SK-N-SH (cell line): Measurements from ENCODE around the gene PARVB. TPM values are rescaled to one million over a fixed set of nuclear protein-coding genes. Genes with fewer than 3 reads are reported as not detected.

Experiments
- CTCF ChIA-PET: fragments of 300-600, 350-600 bp; formaldehyde crosslinking; extraction: SDS; loops from one replicate; lab custom pipeline; 2021; lab: Yijun Ruan, JAX
- POLR2A ChIA-PET: fragments of 350-600 bp; sonication (Branson Sonifier 250); formaldehyde crosslinking; extraction: SDS; loops from one replicate; lab custom pipeline; 2020; ENCODE audit warnings: antibody characterized with exemption, inconsistent platforms; lab: Yijun Ruan, JAX
- DNase-seq: peaks from one replicate; pipeline ENCODE4 v3.0.0; 2012
- H2AFZ ChIP-seq: fragments of 200-600 bp; sonication (generic); 2 replicates; pipeline ENCODE4 v1.8.1; 2016; ENCODE audit warnings: antibody characterized with exemption, mild to moderate bottlenecking, low read depth
- H3F3A ChIP-seq: fragments of 200-600 bp; sonication (generic); replicated peaks from 2 replicates; pipeline ENCODE3; 2016; ENCODE audit warnings: antibody characterized with exemption, mild to moderate bottlenecking; ENCODE audit not compliant: insufficient read depth
- H3K27ac ChIP-seq, 2 experiments: fragments of 200-500 bp in 1 of 2; fragments of 200-600 bp in 1 of 2; sonication (Bioruptor generic) in 1 of 2; sonication (generic), shearing (Covaris generic) in 1 of 2; 2 replicates each; pipeline versions ENCODE4 v1.5.1 to v1.6.1; 2014 to 2016; ENCODE audit warnings: low read depth in 2 of 2, inconsistent platforms in 1 of 2, low read length in 1 of 2, mild to moderate bottlenecking in 1 of 2, mixed read lengths in 1 of 2
- H3K27me3 ChIP-seq: fragments of 200-600 bp; sonication (generic), shearing (Covaris generic); 2 replicates; pipeline ENCODE4 v1.6.1; 2016; ENCODE audit warnings: mixed run types; ENCODE audit not compliant: insufficient read depth
- H3K36me3 ChIP-seq, 2 experiments: fragments of 200-500 bp in 1 of 2; fragments of 200-600 bp in 1 of 2; sonication (Bioruptor generic) in 1 of 2; sonication (generic) in 1 of 2; replicated peaks in 1 of 2; 2 replicates each; pipeline versions ENCODE3 to v1.5.1; 2014 to 2016; ENCODE audit warnings: low read length in 1 of 2, mild to moderate bottlenecking in 1 of 2; ENCODE audit not compliant: insufficient read depth in 2 of 2, control insufficient read depth in 1 of 2
- H3K4me1 ChIP-seq, 2 experiments: fragments of 200-500 bp in 1 of 2; fragments of 200-600 bp in 1 of 2; sonication (Bioruptor generic) in 1 of 2; sonication (generic), shearing (Covaris generic) in 1 of 2; 2 replicates each; pipeline versions ENCODE4 v1.5.1 to v1.6.1; 2014 to 2016; ENCODE audit warnings: low read depth in 1 of 2, low read length in 1 of 2, mixed run types in 1 of 2; ENCODE audit not compliant: insufficient read depth in 2 of 2, control insufficient read depth in 1 of 2
- H3K4me2 ChIP-seq: fragments of 200-600 bp; sonication (generic), shearing (Covaris generic); 2 replicates; pipeline ENCODE4 v1.6.1; 2017; ENCODE audit warnings: mixed run types
- H3K4me3 ChIP-seq, 2 experiments: fragments of 200-500 bp in 1 of 2; fragments of 200-600 bp in 1 of 2; sonication (Bioruptor generic) in 1 of 2; sonication (generic), shearing (Covaris generic) in 1 of 2; 2 replicates each; pipeline versions ENCODE4 v1.5.1 to v1.8.1; 2014 to 2016; ENCODE audit warnings: low read depth in 2 of 2, inconsistent platforms in 1 of 2, low read length in 1 of 2, mild to moderate bottlenecking in 1 of 2, mixed read lengths in 1 of 2, moderate library complexity in 1 of 2
- H3K79me2 ChIP-seq: fragments of 200-600 bp; sonication (generic); 2 replicates; pipeline ENCODE4 v1.8.1; 2017; ENCODE audit warnings: mild to moderate bottlenecking; ENCODE audit not compliant: insufficient read depth
- H3K9ac ChIP-seq: fragments of 200-600 bp; sonication (generic); 2 replicates; pipeline ENCODE4 v1.6.1; 2017; ENCODE audit warnings: mixed run types
- H3K9me2 ChIP-seq: fragments of 200-600 bp; sonication (generic); 2 replicates; pipeline ENCODE4 v1.6.1; 2017; ENCODE audit warnings: mixed run types
- H3K9me3 ChIP-seq: fragments of 200-600 bp; sonication (generic); 2 replicates; pipeline ENCODE4 v1.6.1; 2017; ENCODE audit warnings: mixed run types, mild to moderate bottlenecking, moderate library complexity
- H4K20me1 ChIP-seq: fragments of 200-600 bp; sonication (generic); 2 replicates; pipeline ENCODE4 v1.6.1; 2017; ENCODE audit warnings: mild to moderate bottlenecking, mixed run types; ENCODE audit not compliant: insufficient read depth
- ELF1 ChIP-seq: IDR thresholded peaks from 2 replicates; pipeline ENCODE4 v1.4.0; 2012
- EZH2phosphoT487 ChIP-seq: fragments of 200-600 bp; sonication (generic); IDR thresholded peaks from 2 replicates; pipeline ENCODE4 v1.6.1; 2017; ENCODE audit warnings: low read depth, mixed run types, mild to moderate bottlenecking, antibody characterized with exemption, moderate library complexity, borderline replicate concordance
- GATA2 ChIP-seq: sonication (generic); formaldehyde crosslinking; IDR thresholded peaks from 2 replicates; pipeline ENCODE4 v1.5.0; 2020; ENCODE audit warnings: mild to moderate bottlenecking, missing genetic modification reagents
- JUND ChIP-seq: IDR thresholded peaks from 2 replicates; pipeline ENCODE4 v1.4.0; 2012
- MAX ChIP-seq: IDR thresholded peaks from 2 replicates; pipeline ENCODE4 v1.4.0; 2012; ENCODE audit warnings: low read depth
- NFIC ChIP-seq: IDR thresholded peaks from 2 replicates; pipeline ENCODE4 v1.4.0; 2012; ENCODE audit warnings: borderline replicate concordance
- NRF1 ChIP-seq: IDR thresholded peaks from 2 replicates; pipeline ENCODE4 v1.6.1; 2012; ENCODE audit warnings: low read depth, mild to moderate bottlenecking, low read length
- PBX3 ChIP-seq: IDR thresholded peaks from 2 replicates; pipeline ENCODE4; 2012
- POLR2AphosphoS5 ChIP-seq: IDR thresholded peaks from 2 replicates; pipeline ENCODE4 v1.6.1; 2012; ENCODE audit warnings: low read depth, low read length
- RCOR1 ChIP-seq: fragments of 150-350 bp; IDR thresholded peaks from 2 replicates; pipeline ENCODE4 v1.6.1; 2017; ENCODE audit warnings: antibody characterized with exemption, low read length
- REST ChIP-seq: IDR thresholded peaks from 2 replicates; pipeline ENCODE4 v1.6.1; 2012; ENCODE audit warnings: mild to moderate bottlenecking, low read depth, low read length, moderate library complexity
- RFX5 ChIP-seq: IDR thresholded peaks from 2 replicates; pipeline ENCODE4 v1.6.1; 2012; ENCODE audit warnings: mild to moderate bottlenecking, improper control_type of control experiment, low read length
- USF2 ChIP-seq: fragments of 150-350 bp; IDR thresholded peaks from 2 replicates; pipeline ENCODE4 v1.6.1; 2017; ENCODE audit warnings: antibody characterized with exemption, low read length, low read depth, borderline replicate concordance
- YY1 ChIP-seq: IDR thresholded peaks from 2 replicates; pipeline ENCODE4 v1.4.0; 2012; ENCODE audit warnings: low read depth, mild to moderate bottlenecking
- WGBS: methylation state at CpG from one replicate; pipeline ENCODE4 v1.1.6; 2017; ENCODE audit warnings: low lambda C conversion rate; 5-methylcytosine and 5-hydroxymethylcytosine counted together
- polyA plus RNA-seq, 3 experiments: library from polyadenylated mRNA; depleted of rRNA; stranded (reverse); fragments of >200 nt; gene quantifications; 2 replicates each; pipeline ENCODE4 v1.2.3, GENCODE V29; 2012

Gene PARVB
- polyA plus RNA-seq, 1 of the 3 experiments (the other 2 are of a cell fraction) = 87.8 TPM

- no peak overlapping the region for H3K9ac ChIP-seq
- H3K4me2 ChIP-seq = no peak overlapping the region
- H3K9me2 ChIP-seq = no peaks in the 10 kb centered on the region
- H3K9me3 ChIP-seq = no peaks in the 10 kb centered on the region
- POLR2A ChIA-PET = no interaction called here
- no peaks in the 10 kb centered on the region for H4K20me1 ChIP-seq
- H3K4me1 ChIP-seq = no peaks in the 10 kb centered on the region
- H3K27me3 ChIP-seq = no peaks in the 10 kb centered on the region
- no peak overlapping the region for H3K27ac ChIP-seq
- H3K79me2 ChIP-seq = no peaks in the 10 kb centered on the region
- H3K4me3 ChIP-seq = no peak overlapping the region
- H3K36me3 ChIP-seq = no peaks in the 10 kb centered on the region
- TF ChIP-seq EZH2phosphoT487 (no peak), REST (no peak), GATA2 (CRISPR knock-in tag) (no peak), YY1 (no peak), NRF1 (no peak), RFX5 (no peak), POLR2AphosphoS5 (no peak), JUND (no peak), RCOR1 (no peak), NFIC (no peak), ELF1 (no peak), MAX (no peak), PBX3 (no peak), USF2 (no peak)
- TF ChIP-seq, all 33 proteins: peak for 0
- CTCF ChIA-PET = interaction anchor here (6.6 to 10.5 kb wide), 3 partner anchors 19 to 539 kb away, joined by 113 to 234 read pairs (median 126); no protein-coding TSS in a partner anchor
- WGBS = 97% methylated on average over 4 of the region's 4 CpGs
- no peak for DNase-seq
- Histone ChIP-seq H3F3A (no peaks in the 10 kb centered on the region), H2AFZ (no peak overlapping the region)
Measured at GRCh38 chr22:44087089-44087430, 63.0 kb downstream of the PARVB start.
